HepG2 (cell line): ENCODE measurements around the gene WDR18. TPM values are rescaled to one million over a fixed set of nuclear protein-coding genes. Genes with fewer than 3 reads are reported as not detected.

Experiments used
- ATRX ChIP-seq: sonication (generic); formaldehyde crosslinking; IDR thresholded peaks from 2 replicates; pipeline ENCODE4 v1.4.0; 2020; ENCODE audit warnings: missing genetic modification reagents, borderline replicate concordance
- FOXJ3 ChIP-seq: sonication (generic); formaldehyde crosslinking; IDR thresholded peaks from 2 replicates; pipeline ENCODE4 v1.4.0; 2020; ENCODE audit warnings: missing genetic modification reagents, mild to moderate bottlenecking, borderline replicate concordance
- GTF2F1 ChIP-seq: fragments of 150-350 bp; IDR thresholded peaks from 2 replicates; pipeline ENCODE4 v1.6.1; 2014; ENCODE audit warnings: low read length
- NCOA2 ChIP-seq: sonication (generic); formaldehyde crosslinking; IDR thresholded peaks from 2 replicates; pipeline ENCODE4 v1.8.0; 2022; ENCODE audit warnings: inconsistent platforms
- NFRKB ChIP-seq: fragments of 450-650 bp; IDR thresholded peaks from 2 replicates; pipeline ENCODE4 v1.6.1; 2017
- PATZ1 ChIP-seq: sonication (generic); formaldehyde crosslinking; IDR thresholded peaks from 2 replicates; pipeline ENCODE4 v1.4.0; 2020; ENCODE audit warnings: missing genetic modification reagents
- PAX8 ChIP-seq: sonication (generic); formaldehyde crosslinking; IDR thresholded peaks from 2 replicates; pipeline ENCODE4 v1.8.0; 2022; ENCODE audit warnings: mild to moderate bottlenecking, missing genetic modification reagents, borderline replicate concordance
- PRDM10 ChIP-seq: sonication (generic); formaldehyde crosslinking; IDR thresholded peaks from 2 replicates; pipeline ENCODE4 v1.4.0; 2020; ENCODE audit warnings: low read depth, missing genetic modification reagents
- RBFOX2 ChIP-seq: fragments of 200-400 bp; formaldehyde crosslinking; IDR thresholded peaks from 2 replicates; pipeline ENCODE4 v1.6.1; 2017; ENCODE audit warnings: low read depth, mild to moderate bottlenecking, low read length
- SIN3A ChIP-seq: IDR thresholded peaks from 2 replicates; pipeline ENCODE4 v1.6.1; 2011; ENCODE audit warnings: low read depth, mild to moderate bottlenecking, control low read depth, low read length, borderline replicate concordance
- SP4 ChIP-seq: sonication (generic); formaldehyde crosslinking; IDR thresholded peaks from 2 replicates; pipeline ENCODE4 v1.8.1; 2023; ENCODE audit warnings: mild to moderate bottlenecking, missing genetic modification reagents
- ZBTB38 ChIP-seq: sonication (generic); formaldehyde crosslinking; IDR thresholded peaks from 2 replicates; pipeline ENCODE4 v1.5.1; 2020; ENCODE audit warnings: mild to moderate bottlenecking, missing genetic modification reagents
- ZBTB7A ChIP-seq: sonication (generic); formaldehyde crosslinking; IDR thresholded peaks from 2 replicates; pipeline ENCODE4 v1.8.0; 2022; ENCODE audit warnings: mild to moderate bottlenecking, missing genetic modification reagents
- ZKSCAN1 ChIP-seq: fragments of 150-350 bp; IDR thresholded peaks from 2 replicates; pipeline ENCODE4 v1.6.1; 2014; ENCODE audit warnings: low read length
- ZNF232 ChIP-seq: sonication (generic); formaldehyde crosslinking; IDR thresholded peaks from 2 replicates; pipeline ENCODE4 v1.4.0; 2020; ENCODE audit warnings: missing genetic modification reagents, borderline replicate concordance
- ZNF672 ChIP-seq: sonication (generic); formaldehyde crosslinking; IDR thresholded peaks from 2 replicates; pipeline ENCODE4 v1.8.1; 2022; ENCODE audit warnings: missing genetic modification reagents
- ZSCAN9 ChIP-seq: IDR thresholded peaks from 2 replicates; pipeline ENCODE4 v1.6.1; 2016; ENCODE audit warnings: borderline replicate concordance
- polyA plus RNA-seq, 8 experiments: library from polyadenylated mRNA; depleted of rRNA in 3 of 8; stranded (reverse) in 7 of 8; unstranded in 1 of 8; fragments of >200 nt; fragmentation: Illumina TruSeq in 4 of 8; extraction: Trizol in 4 of 8; gene quantifications; 2 replicates each; pipeline versions ENCODE4 v1.2.1 to v1.2.3, GENCODE V29; 2011 to 2016; ENCODE audit warnings: low read depth in 4 of 8, missing spikeins in 1 of 8, mixed read lengths in 1 of 8; ENCODE audit not compliant: insufficient read depth in 1 of 8
- total RNA-seq, 5 experiments: library from RNA; depleted of rRNA; stranded (reverse); fragments of >200 nt; fragmentation: Illumina TruSeq; extraction: Trizol; gene quantifications; 2 replicates each; pipeline ENCODE4 v1.2.3, GENCODE V29; 2016; ENCODE audit warnings: low read depth in 1 of 5
- TF ChIP-seq, protein P1 (sequence below): sonication (generic); formaldehyde crosslinking; IDR thresholded peaks from 2 replicates; pipeline ENCODE4 v1.4.0; 2020; ENCODE audit warnings: missing genetic modification reagents
- TF ChIP-seq, protein P2 (sequence below): sonication (generic); formaldehyde crosslinking; IDR thresholded peaks from 2 replicates; pipeline ENCODE4 v1.4.0; 2020; ENCODE audit warnings: missing genetic modification reagents
- TF ChIP-seq, protein P3 (sequence below): IDR thresholded peaks from 2 replicates; pipeline ENCODE4 v1.6.1; 2018; ENCODE audit warnings: missing genetic modification reagents

The WDR18 gene
- total and polyA plus RNA-seq, 2 of the 13 experiments (the other 11 are each of a cell fraction or from before 2014, with no cell fraction given), result 36.4 to 47.6 TPM

- TF ChIP-seq RBFOX2 (peak; percentile 63), ZNF232 (no peak), ATRX (CRISPR knock-in tag) (no peak), NFRKB (no peak), NCOA2 (CRISPR knock-in tag) (no peak), ZSCAN9 (CRISPR knock-in tag) (no peak), ZBTB7A (CRISPR knock-in tag) (no peak), ZKSCAN1 (no peak), ZBTB38 (CRISPR knock-in tag) (peak; percentile 60; the same call in 1 of the 2 replicates), PATZ1 (CRISPR knock-in tag) (peak; percentile 47; the same call in 1 of the 2 replicates), SIN3A (no peak), GTF2F1 (no peak), PRDM10 (no peak), ZNF672 (CRISPR knock-in tag) (no peak), SP4 (CRISPR knock-in tag) (peak; percentile 25; the same call in 1 of the 2 replicates), PAX8 (CRISPR knock-in tag) (no peak), FOXJ3 (CRISPR knock-in tag) (no peak)
- TF ChIP-seq, protein P1, sequence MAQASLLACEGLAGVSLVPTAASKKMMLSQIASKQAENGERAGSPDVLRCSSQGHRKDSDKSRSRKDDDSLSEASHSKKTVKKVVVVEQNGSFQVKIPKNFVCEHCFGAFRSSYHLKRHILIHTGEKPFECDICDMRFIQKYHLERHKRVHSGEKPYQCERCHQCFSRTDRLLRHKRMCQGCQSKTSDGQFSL (CRISPR knock-in tag), result no peak
- TF ChIP-seq, protein P2, sequence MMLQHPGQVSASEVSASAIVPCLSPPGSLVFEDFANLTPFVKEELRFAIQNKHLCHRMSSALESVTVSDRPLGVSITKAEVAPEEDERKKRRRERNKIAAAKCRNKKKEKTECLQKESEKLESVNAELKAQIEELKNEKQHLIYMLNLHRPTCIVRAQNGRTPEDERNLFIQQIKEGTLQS (CRISPR knock-in tag), result no peak
- TF ChIP-seq, protein P3, sequence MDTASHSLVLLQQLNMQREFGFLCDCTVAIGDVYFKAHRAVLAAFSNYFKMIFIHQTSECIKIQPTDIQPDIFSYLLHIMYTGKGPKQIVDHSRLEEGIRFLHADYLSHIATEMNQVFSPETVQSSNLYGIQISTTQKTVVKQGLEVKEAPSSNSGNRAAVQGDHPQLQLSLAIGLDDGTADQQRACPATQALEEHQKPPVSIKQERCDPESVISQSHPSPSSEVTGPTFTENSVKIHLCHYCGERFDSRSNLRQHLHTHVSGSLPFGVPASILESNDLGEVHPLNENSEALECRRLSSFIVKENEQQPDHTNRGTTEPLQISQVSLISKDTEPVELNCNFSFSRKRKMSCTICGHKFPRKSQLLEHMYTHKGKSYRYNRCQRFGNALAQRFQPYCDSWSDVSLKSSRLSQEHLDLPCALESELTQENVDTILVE (CRISPR knock-in tag), result no peak
Observed at GRCh38 chr19:991932-992669, 8.0 kb downstream of the WDR18 start (continued).
